Measurements from ENCODE around the gene NTRK2. TPM values are rescaled to one million over a fixed set of nuclear protein-coding genes. Genes with fewer than 3 reads are reported as not detected.

Gene NTRK2
- total and polyA plus RNA-seq, 2 donors: 2.7 to 5.0 TPM

- peaks cover 0 to 6% of the 10 kb centered on the region in 2 donors for H3K27me3 ChIP-seq (ENCODE audit: control insufficient read depth in 2 of 2, insufficient read depth in 1 of 2, low read length in 1 of 2)
- no peak for DNase-seq (ENCODE audit: low read depth in 6 of 9, low spot score in 9 of 9)
- H3K27ac ChIP-seq (ENCODE audit: low read depth in 1 of 2, low read length in 1 of 2): no peak overlapping the region
- 95% methylated on average over 2 of the region's 2 CpGs for WGBS
- H3K4me3 ChIP-seq (ENCODE audit: low read length in 2 of 2): no peak overlapping the region
- no peaks in the 10 kb centered on the region for H3K36me3 ChIP-seq (ENCODE audit: control insufficient read depth in 2 of 2, insufficient read depth in 2 of 2, low read length in 1 of 2)
- no peaks in the 10 kb centered on the region for H3K9me3 ChIP-seq (ENCODE audit: control insufficient read depth in 2 of 2, insufficient read depth in 1 of 2, low read length in 1 of 2)
- no peaks in the 10 kb centered on the region for H3K4me1 ChIP-seq (ENCODE audit: control insufficient read depth in 2 of 2, insufficient read depth in 2 of 2, low read length in 2 of 2)
Measured at GRCh38 chr9:85041466-85042137, 372.1 kb downstream of the NTRK2 start.

GRCh38 chr9:85042981-85043647 lies 373.6 kb downstream of the NTRK2 start:
- WGBS: 87% methylated on average over 3 of the region's 3 CpGs
- Histone ChIP-seq H3K27ac (ENCODE audit: low read depth in 1 of 2, low read length in 1 of 2) (no peak overlapping the region), H3K4me1 (ENCODE audit: control insufficient read depth in 2 of 2, insufficient read depth in 2 of 2, low read length in 2 of 2) (no peaks in the 10 kb centered on the region), H3K9me3 (ENCODE audit: control insufficient read depth in 2 of 2, insufficient read depth in 1 of 2, low read length in 1 of 2) (no peaks in the 10 kb centered on the region), H3K27me3 (ENCODE audit: control insufficient read depth in 2 of 2, insufficient read depth in 1 of 2, low read length in 1 of 2) (peaks cover 0 to 6% of the 10 kb centered on the region in 2 donors), H3K4me3 (ENCODE audit: low read length in 2 of 2) (no peak overlapping the region), H3K36me3 (ENCODE audit: control insufficient read depth in 2 of 2, insufficient read depth in 2 of 2, low read length in 1 of 2) (no peaks in the 10 kb centered on the region)
- no peak for DNase-seq (ENCODE audit: low read depth in 6 of 9, low spot score in 9 of 9)

- Histone ChIP-seq H3K4me1 (ENCODE audit: control insufficient read depth in 2 of 2, insufficient read depth in 2 of 2, low read length in 2 of 2) (no peaks in the 10 kb centered on the region), H3K27me3 (ENCODE audit: control insufficient read depth in 2 of 2, insufficient read depth in 1 of 2, low read length in 1 of 2) (peaks cover 0 to 6% of the 10 kb centered on the region in 2 donors), H3K4me3 (ENCODE audit: low read length in 2 of 2) (no peak overlapping the region), H3K36me3 (ENCODE audit: control insufficient read depth in 2 of 2, insufficient read depth in 2 of 2, low read length in 1 of 2) (no peaks in the 10 kb centered on the region), H3K27ac (ENCODE audit: low read depth in 1 of 2, low read length in 1 of 2) (no peak overlapping the region), H3K9me3 (ENCODE audit: control insufficient read depth in 2 of 2, insufficient read depth in 1 of 2, low read length in 1 of 2) (no peaks in the 10 kb centered on the region)
- WGBS: 90% methylated on average over 6 of the region's 6 CpGs
- no peak for DNase-seq (ENCODE audit: low read depth in 6 of 9, low spot score in 9 of 9)
Measured at GRCh38 chr9:85045271-85045670, 375.7 kb downstream of the NTRK2 start.

GRCh38 chr9:85046475-85046874 lies 376.9 kb downstream of the NTRK2 start:
- H3K27me3 ChIP-seq (ENCODE audit: control insufficient read depth in 2 of 2, insufficient read depth in 1 of 2, low read length in 1 of 2): no peaks in the 10 kb centered on the region
- DNase-seq (ENCODE audit: low read depth in 6 of 9, low spot score in 9 of 9): no peak
- H3K27ac ChIP-seq (ENCODE audit: low read depth in 1 of 2, low read length in 1 of 2): no peak overlapping the region
- no peaks in the 10 kb centered on the region for H3K4me1 ChIP-seq (ENCODE audit: control insufficient read depth in 2 of 2, insufficient read depth in 2 of 2, low read length in 2 of 2)
- H3K36me3 ChIP-seq (ENCODE audit: control insufficient read depth in 2 of 2, insufficient read depth in 2 of 2, low read length in 1 of 2): no peaks in the 10 kb centered on the region
- H3K9me3 ChIP-seq (ENCODE audit: control insufficient read depth in 2 of 2, insufficient read depth in 1 of 2, low read length in 1 of 2): no peaks in the 10 kb centered on the region
- 92% methylated on average over 4 of the region's 4 CpGs for WGBS
- no peak overlapping the region for H3K4me3 ChIP-seq (ENCODE audit: low read length in 2 of 2)

GRCh38 chr9:85053206-85053786 lies 383.8 kb downstream of the NTRK2 start:
- no peak for DNase-seq (ENCODE audit: low read depth in 6 of 9, low spot score in 9 of 9)
- no peaks in the 10 kb centered on the region for H3K27me3 ChIP-seq (ENCODE audit: control insufficient read depth in 2 of 2, insufficient read depth in 1 of 2, low read length in 1 of 2)
- WGBS: 72% methylated on average over 2 of the region's 2 CpGs

GRCh38 chr9:85054017-85054416 lies 384.5 kb downstream of the NTRK2 start:
- 95% methylated on average over 4 of the region's 4 CpGs for WGBS
- Histone ChIP-seq H3K4me3 (ENCODE audit: low read length in 2 of 2) (no peak overlapping the region), H3K4me1 (ENCODE audit: control insufficient read depth in 2 of 2, insufficient read depth in 2 of 2, low read length in 2 of 2) (no peaks in the 10 kb centered on the region), H3K27ac (ENCODE audit: low read depth in 1 of 2, low read length in 1 of 2) (no peak overlapping the region), H3K27me3 (ENCODE audit: control insufficient read depth in 2 of 2, insufficient read depth in 1 of 2, low read length in 1 of 2) (no peaks in the 10 kb centered on the region), H3K36me3 (ENCODE audit: control insufficient read depth in 2 of 2, insufficient read depth in 2 of 2, low read length in 1 of 2) (no peaks in the 10 kb centered on the region), H3K9me3 (ENCODE audit: control insufficient read depth in 2 of 2, insufficient read depth in 1 of 2, low read length in 1 of 2) (no peaks in the 10 kb centered on the region)
- DNase-seq (ENCODE audit: low read depth in 6 of 9, low spot score in 9 of 9): no peak

More at GRCh38 chr9:85053206-85053786, 383.8 kb downstream of the NTRK2 start:
- Histone ChIP-seq H3K4me3 (ENCODE audit: low read length in 2 of 2) (no peak overlapping the region), H3K36me3 (ENCODE audit: control insufficient read depth in 2 of 2, insufficient read depth in 2 of 2, low read length in 1 of 2) (no peaks in the 10 kb centered on the region), H3K9me3 (ENCODE audit: control insufficient read depth in 2 of 2, insufficient read depth in 1 of 2, low read length in 1 of 2) (no peaks in the 10 kb centered on the region), H3K4me1 (ENCODE audit: control insufficient read depth in 2 of 2, insufficient read depth in 2 of 2, low read length in 2 of 2) (no peaks in the 10 kb centered on the region), H3K27ac (ENCODE audit: low read depth in 1 of 2, low read length in 1 of 2) (no peak overlapping the region)

- Histone ChIP-seq H3K9me3 (ENCODE audit: control insufficient read depth in 2 of 2, insufficient read depth in 1 of 2, low read length in 1 of 2) (no peaks in the 10 kb centered on the region), H3K27me3 (ENCODE audit: control insufficient read depth in 2 of 2, insufficient read depth in 1 of 2, low read length in 1 of 2) (no peaks in the 10 kb centered on the region), H3K36me3 (ENCODE audit: control insufficient read depth in 2 of 2, insufficient read depth in 2 of 2, low read length in 1 of 2) (no peaks in the 10 kb centered on the region), H3K4me3 (ENCODE audit: low read length in 2 of 2) (no peak overlapping the region), H3K27ac (ENCODE audit: low read depth in 1 of 2, low read length in 1 of 2) (no peak overlapping the region), H3K4me1 (ENCODE audit: control insufficient read depth in 2 of 2, insufficient read depth in 2 of 2, low read length in 2 of 2) (no peaks in the 10 kb centered on the region)
- DNase-seq (ENCODE audit: low read depth in 6 of 9, low spot score in 9 of 9): no peak
- WGBS: 85% methylated on average over 2 of the region's 2 CpGs
Measured at GRCh38 chr9:85055506-85056202, 386.1 kb downstream of the NTRK2 start.

- WGBS: 88% methylated on average over 3 of the region's 3 CpGs
- Histone ChIP-seq H3K27me3 (ENCODE audit: control insufficient read depth in 2 of 2, insufficient read depth in 1 of 2, low read length in 1 of 2) (no peaks in the 10 kb centered on the region), H3K36me3 (ENCODE audit: control insufficient read depth in 2 of 2, insufficient read depth in 2 of 2, low read length in 1 of 2) (no peaks in the 10 kb centered on the region), H3K4me3 (ENCODE audit: low read length in 2 of 2) (no peak overlapping the region), H3K9me3 (ENCODE audit: control insufficient read depth in 2 of 2, insufficient read depth in 1 of 2, low read length in 1 of 2) (no peaks in the 10 kb centered on the region), H3K27ac (ENCODE audit: low read depth in 1 of 2, low read length in 1 of 2) (no peak overlapping the region), H3K4me1 (ENCODE audit: control insufficient read depth in 2 of 2, insufficient read depth in 2 of 2, low read length in 2 of 2) (no peaks in the 10 kb centered on the region)
- no peak for DNase-seq (ENCODE audit: low read depth in 6 of 9, low spot score in 9 of 9)
Measured at GRCh38 chr9:85056203-85056572, 386.7 kb downstream of the NTRK2 start.

GRCh38 chr9:85061969-85062368 lies 392.4 kb downstream of the NTRK2 start:
- Histone ChIP-seq H3K4me1 (ENCODE audit: control insufficient read depth in 2 of 2, insufficient read depth in 2 of 2, low read length in 2 of 2) (no peaks in the 10 kb centered on the region), H3K4me3 (ENCODE audit: low read length in 2 of 2) (no peak overlapping the region), H3K27ac (ENCODE audit: low read depth in 1 of 2, low read length in 1 of 2) (no peak overlapping the region), H3K36me3 (ENCODE audit: control insufficient read depth in 2 of 2, insufficient read depth in 2 of 2, low read length in 1 of 2) (no peaks in the 10 kb centered on the region), H3K27me3 (ENCODE audit: control insufficient read depth in 2 of 2, insufficient read depth in 1 of 2, low read length in 1 of 2) (no peaks in the 10 kb centered on the region), H3K9me3 (ENCODE audit: control insufficient read depth in 2 of 2, insufficient read depth in 1 of 2, low read length in 1 of 2) (no peaks in the 10 kb centered on the region)
- 92% methylated on average over 1 of the region's 1 CpG for WGBS
- no peak for DNase-seq (ENCODE audit: low read depth in 6 of 9, low spot score in 9 of 9)
